Tongue (tissue), 2 donors: ENCODE measurements around the gene PI4KA. TPM values are rescaled to one million over a fixed set of nuclear protein-coding genes. Genes with fewer than 3 reads are reported as not detected.

Experiments used
- DNase-seq: peaks from one replicate; pipeline ENCODE4 v3.0.0-alpha.2; 2015
- total RNA-seq: library from RNA; depleted of rRNA; stranded (reverse); fragments of >200 nt; gene quantifications from one replicate; pipeline ENCODE4 v1.2.3, GENCODE V29; 2014

Gene PI4KA
- total RNA-seq, 1 donor from 2014 or later = 38.1 TPM

DNA sequence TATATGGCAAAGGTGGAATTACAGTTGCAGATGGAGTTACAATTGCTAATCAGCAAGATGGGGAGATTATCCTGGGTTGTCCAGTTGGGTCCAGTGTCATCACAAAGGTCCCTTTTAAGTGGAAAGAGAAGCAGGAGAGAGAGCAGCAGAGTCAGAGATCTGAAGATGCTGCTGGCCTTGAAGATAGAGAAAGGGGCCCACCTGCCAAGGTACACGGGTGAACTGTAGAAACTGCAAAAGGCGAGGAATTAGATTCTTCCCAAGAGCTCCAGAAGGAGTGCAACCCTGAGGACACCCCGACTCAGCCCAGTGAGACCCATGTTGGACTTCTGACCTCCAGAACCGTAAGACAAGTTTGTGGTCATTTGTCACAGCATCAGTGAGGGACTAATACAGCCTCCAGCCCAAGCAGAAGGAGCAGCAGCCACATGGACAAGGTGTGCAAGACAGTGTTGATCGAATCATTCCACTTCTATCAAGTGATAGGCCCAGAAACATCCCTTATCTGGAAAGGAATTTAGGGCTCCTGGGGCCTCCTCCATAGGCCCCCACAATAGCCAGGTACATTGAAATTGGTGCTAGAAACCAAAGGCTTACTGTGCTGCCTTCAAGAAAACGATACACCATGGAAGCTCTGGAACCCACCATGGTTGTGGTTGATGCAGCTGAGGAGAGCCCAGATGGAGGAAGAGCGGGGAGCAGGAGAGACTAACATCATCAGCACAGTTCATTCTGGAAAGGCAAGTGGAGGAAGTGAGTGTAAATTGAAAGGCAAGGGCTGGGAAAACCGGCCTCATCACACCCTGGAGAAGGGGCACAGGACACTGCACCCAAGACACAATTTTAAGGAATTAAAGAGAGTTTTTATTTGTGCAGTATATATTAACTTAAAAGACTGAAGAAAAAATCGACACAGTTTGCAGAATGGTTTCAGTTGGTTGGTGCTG lies 23.5 kb upstream of the PI4KA start:
- no peak for DNase-seq

- DNase-seq = no peak
These were observed 22.6 kb upstream of the PI4KA start for GRCh38 chr22:20881231-20881630.

- DNase-seq = no peak
These were observed 19.1 kb upstream of the PI4KA start for GRCh38 chr22:20877715-20878114.

DNA sequence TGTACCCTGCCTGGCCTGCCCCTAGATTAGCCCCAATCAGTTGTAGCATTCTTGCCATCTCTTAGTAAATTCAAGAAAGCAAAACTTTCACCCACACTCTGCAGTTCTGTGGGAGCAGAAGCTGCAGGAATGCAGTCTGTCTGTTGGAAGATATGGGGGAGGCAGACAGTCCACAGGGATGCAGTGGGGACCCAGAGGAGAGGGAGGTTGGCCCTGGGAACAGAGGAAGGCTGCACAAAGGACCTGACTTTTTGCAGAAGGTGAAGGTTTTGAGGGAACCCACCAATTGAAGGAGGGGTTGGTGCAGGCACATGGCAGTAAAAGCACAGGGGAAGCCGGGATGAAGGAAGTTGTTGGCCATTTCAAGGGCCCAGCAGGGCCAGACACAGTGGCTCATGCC lies 16.7 kb upstream of the PI4KA start:
- DNase-seq = no peak

DNA sequence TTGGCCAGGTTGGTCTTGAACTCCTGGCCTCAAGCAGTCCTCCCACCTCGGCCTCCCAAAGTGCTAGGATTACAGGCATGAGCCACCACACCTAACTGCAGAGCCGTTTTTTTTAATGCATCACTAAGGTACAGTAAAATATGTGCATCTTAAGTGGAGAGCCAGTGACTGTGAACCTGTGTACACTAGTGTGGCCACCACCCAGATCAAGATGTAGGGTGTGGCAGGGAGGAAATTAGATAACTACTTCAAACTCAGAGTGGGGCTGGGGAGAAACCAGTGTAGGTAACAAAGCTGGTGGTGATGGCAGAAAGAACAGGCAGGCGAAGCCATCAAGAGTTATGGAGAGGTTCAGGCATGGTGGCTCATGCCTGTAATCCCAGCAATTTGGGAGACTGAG lies 14.6 kb upstream of the PI4KA start:
- no peak for DNase-seq

GRCh38 chr22:20869234-20869633 lies 10.6 kb upstream of the PI4KA start:
- no peak for DNase-seq

- no peak for DNase-seq
These were observed 9.7 kb upstream of the PI4KA start for GRCh38 chr22:20868025-20868962.

- DNase-seq = no peak
These were observed 8.8 kb upstream of the PI4KA start for GRCh38 chr22:20867179-20868024.

DNA sequence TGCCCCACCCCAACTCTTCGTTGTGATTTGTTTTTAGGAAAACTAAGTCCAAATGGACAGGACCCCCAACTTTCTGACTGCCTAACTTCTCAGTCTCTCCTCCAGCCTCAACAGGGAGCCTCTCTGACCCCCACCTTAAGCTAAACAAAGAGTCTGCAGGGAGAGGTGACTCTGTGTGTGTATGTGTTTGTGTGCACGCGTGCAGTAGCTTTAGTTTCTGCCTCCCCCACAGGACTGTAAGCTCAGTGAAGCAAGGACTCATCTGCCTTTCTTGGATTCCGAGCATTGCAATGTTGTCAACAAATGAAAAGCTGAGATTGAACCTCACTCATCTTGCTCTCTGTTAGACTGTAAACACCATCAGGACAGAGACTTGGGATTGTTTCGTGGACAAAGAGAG lies 8.1 kb upstream of the PI4KA start:
- DNase-seq = no peak

DNA sequence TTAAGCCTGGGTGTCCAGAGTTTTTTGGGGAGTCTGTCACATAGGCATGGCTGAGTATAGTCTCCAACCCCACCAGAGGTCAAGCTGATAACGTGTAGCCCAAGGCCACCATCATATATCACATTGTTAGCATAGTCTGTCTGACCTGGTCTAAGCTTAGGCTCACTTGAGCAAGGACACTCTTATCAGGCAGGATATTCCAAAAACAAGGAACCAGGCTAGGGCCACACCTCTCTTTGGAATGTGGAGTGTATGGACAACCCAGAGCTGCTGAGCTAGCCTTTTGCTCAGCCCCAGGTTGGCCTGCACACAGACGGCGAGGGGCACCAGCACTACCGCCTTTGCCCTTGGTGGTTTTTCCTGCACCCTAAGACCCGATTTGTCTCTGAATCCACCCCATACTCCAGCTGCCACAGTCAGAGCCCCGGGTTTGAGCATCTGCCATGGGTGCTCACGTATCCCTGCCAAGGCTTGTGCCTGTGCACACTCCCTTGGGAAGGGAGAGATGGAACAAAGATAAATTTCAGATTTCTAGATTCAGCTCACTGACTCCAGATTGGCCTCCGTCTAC lies 7.3 kb upstream of the PI4KA start:
- DNase-seq = no peak

DNA sequence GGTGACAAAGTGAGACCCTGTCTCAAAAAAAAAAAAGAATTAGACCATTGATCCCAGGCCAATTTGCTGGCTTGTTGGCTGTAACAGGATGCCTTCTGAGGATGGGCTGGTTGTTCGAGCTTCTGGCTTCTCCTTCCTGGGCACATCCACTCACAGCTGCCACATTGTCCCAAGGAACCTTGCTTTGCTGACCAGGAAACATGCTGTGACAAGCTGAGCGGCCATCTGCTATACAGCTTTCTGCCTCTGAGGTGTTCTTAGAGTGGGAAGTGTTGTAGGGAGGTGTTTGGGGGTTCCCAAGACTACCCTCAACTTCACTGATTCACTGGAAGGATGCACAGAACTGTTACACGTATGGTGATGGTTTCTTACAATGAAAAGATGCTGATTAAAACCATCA lies 6.7 kb upstream of the PI4KA start:
- DNase-seq = no peak

- DNase-seq = no peak
These were observed 5.7 kb upstream of the PI4KA start for GRCh38 chr22:20864186-20864908.

DNA sequence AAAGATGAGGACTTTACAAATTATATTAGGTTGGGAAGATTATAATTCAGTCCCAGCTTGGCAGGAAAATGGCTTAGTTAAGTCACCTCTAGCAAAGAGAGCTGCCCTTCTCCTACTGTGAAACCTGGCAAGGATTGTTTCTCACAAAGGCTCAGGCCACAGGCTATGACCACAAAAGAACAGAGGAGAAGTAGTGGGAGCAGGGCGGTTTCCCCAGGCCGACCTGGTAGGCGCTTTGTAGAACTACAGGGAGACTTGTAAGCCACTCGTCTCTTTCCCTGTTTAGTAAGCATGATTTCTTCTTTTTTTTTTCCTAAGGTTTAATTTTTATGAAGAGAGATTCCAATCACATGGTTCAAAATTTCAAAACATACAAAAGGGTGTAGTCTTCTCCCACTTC lies 4.8 kb upstream of the PI4KA start:
- DNase-seq = no peak

DNA sequence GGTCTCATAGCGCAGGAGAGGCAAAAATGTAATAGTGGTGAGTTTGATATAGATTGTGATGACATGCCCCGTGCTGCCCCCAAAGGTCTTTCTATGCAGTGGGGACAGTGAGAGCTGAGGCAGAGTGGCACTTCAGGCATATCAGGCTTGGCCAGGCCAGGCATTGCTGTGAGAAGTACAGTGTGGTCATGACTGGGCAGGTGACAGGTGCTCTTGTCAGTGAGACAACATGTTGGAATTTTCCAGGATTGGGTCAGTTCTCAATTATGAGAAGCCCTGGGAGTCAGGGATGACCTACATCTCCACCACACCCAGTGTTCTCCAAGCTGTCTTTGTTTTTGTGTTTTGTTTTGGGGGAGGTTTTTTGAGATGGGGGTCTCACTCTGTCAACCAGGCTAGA lies 3.9 kb upstream of the PI4KA start:
- no peak for DNase-seq

DNA sequence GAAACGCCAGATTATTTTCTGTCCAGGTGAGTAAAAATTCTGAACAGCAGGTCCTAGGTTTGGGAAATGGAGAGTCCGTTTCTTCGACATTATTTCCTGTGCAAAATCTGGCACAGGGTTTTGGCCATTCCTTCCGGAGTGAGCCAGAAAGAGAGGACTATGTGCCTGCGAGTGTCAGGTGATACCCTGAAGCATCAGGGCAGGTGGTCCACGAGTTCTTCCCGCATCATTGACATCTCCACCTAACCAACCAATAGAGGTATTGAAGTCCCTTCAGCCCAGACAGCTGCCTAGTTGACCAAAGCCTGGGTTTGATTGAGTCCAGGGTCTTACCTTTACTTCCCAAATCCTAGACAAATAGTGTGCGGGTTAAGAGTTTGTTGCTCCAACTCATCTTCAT lies 1.0 kb upstream of the PI4KA start:
- DNase-seq = no peak

- DNase-seq = peak; percentile 93
These were observed 585 bp downstream of the PI4KA start for GRCh38 chr22:20857838-20858614.

DNA sequence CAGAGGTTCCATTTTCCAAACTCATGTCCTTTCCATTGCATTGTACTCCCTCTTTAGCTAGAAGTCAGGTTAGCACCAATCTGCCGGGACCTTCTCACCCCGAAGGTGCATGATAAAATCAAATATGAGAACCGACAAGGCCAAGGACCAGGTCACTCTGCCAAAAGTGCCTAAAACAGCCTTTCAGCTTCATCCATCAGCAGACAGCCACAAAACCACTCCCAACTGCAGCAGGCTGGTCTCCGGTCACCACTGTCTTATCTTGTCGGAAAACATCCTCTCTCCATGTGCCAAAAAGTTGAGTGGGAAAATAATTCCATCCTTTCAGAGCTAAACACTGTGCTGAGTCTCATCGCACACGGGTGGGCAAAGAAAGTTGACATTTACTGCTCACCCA lies 1.4 kb downstream of the PI4KA start:
- DNase-seq = no peak

DNA sequence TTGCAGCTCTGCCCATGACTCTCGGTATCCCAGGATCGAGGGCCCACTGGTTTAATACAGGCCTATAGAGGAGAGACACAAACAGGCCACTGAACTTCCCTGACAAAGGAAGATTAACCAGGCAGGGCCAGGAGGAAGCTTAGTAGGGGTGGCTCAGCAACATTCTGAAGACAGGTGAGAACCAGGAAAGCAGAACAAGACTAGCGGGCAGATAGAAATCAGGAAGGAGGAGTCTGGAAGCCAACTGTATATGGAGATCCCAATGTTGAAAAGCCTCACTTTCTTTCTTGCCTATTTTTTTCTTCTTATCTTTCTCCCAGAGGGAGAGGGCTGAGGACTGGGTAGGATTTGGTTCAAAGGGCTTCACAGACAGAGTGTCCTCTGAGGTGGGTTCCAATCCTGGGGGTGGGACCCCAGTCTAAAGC lies 5.4 kb downstream of the PI4KA start:
- no peak for DNase-seq

DNA sequence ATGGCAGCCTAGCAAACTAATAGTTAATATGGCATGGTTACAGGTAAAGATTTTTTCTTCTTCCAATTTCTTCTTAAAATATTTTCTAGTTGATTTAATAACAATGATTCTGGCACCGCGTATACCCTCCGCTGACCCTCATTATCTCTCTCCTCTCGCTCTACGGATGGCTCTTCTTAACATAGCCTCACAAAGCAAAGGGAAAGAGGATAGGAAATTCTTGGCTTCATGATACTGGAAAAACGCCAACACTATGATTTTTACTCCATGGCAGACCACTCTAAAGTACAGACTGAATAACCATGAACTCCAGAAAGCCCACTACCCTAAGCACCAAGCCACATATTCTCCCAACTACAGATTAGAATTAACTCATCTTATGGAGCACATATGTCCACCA lies 6.1 kb downstream of the PI4KA start:
- DNase-seq = no peak

DNA sequence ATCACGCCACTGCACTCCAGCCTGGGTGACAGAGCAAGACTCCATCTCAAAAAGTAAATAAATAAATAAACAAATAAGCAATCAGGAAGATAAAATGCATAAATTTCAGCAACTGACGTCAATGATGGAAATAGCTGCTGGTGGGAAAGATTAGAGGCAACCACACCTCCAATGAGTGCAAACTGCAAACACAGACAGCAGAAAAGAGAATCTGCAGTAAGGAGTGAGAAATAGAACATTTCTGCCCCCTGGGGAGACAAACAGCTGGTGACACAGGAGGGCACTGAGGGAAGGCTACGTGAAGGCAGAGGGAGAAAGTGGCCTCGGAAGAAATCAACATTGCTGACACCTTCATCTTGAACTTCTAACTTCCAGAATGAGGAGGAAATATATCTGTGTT lies 6.5 kb downstream of the PI4KA start:
- no peak for DNase-seq
